KMS-11 (cell line): ENCODE measurements around the gene DHH.
"Not testable (repeated sequence)": the region's sequence is repeated elsewhere in the genome, so short reads cannot be mapped to it uniquely, and the experiment has no call there.

Source experiments
- H2AFZ ChIP-seq: fragments of 200-600 bp; sonication (generic); 2 replicates; pipeline ENCODE4 v1.6.1; 2016; ENCODE audit warnings: antibody characterized with exemption, mixed run types, low read depth
- H3K27ac ChIP-seq: fragments of 200-600 bp; sonication (generic); 2 replicates; pipeline ENCODE4 v1.6.1; 2016; ENCODE audit warnings: mild to moderate bottlenecking, mixed run types
- H3K27me3 ChIP-seq: fragments of 200-600 bp; sonication (generic); 2 replicates; pipeline ENCODE4 v1.6.1; 2017; ENCODE audit warnings: mild to moderate bottlenecking, low read depth, mixed run types, moderate library complexity; ENCODE audit not compliant: insufficient read depth
- H3K36me3 ChIP-seq: fragments of 200-600 bp; sonication (generic); 2 replicates; pipeline ENCODE4 v1.6.1; 2017; ENCODE audit warnings: mild to moderate bottlenecking, mixed run types; ENCODE audit not compliant: insufficient read depth
- H3K4me1 ChIP-seq: fragments of 200-600 bp; sonication (generic); 2 replicates; pipeline ENCODE4 v1.6.1; 2016; ENCODE audit warnings: mild to moderate bottlenecking, low read depth, mixed run types; ENCODE audit not compliant: poor library complexity, severe bottlenecking
- H3K4me2 ChIP-seq: fragments of 200-600 bp; sonication (generic); 2 replicates; pipeline ENCODE4 v1.7.0; 2016; ENCODE audit warnings: mild to moderate bottlenecking, mixed run types
- H3K4me3 ChIP-seq: fragments of 200-600 bp; sonication (generic); IDR thresholded peaks from 2 replicates; pipeline ENCODE4 v1.6.1; 2017; ENCODE audit warnings: low read depth, low read length, mixed read lengths; ENCODE audit not compliant: insufficient read depth
- H3K79me2 ChIP-seq: fragments of 200-600 bp; sonication (generic); 2 replicates; pipeline ENCODE4 v1.6.1; 2016; ENCODE audit warnings: low read depth, mixed run types; ENCODE audit not compliant: insufficient read depth
- H3K9ac ChIP-seq: fragments of 200-600 bp; sonication (generic); 2 replicates; pipeline ENCODE4 v1.6.1; 2016; ENCODE audit warnings: mild to moderate bottlenecking, mixed run types
- H4K20me1 ChIP-seq: fragments of 200-600 bp; sonication (generic); 2 replicates; pipeline ENCODE4 v1.6.1; 2016; ENCODE audit warnings: mild to moderate bottlenecking, mixed run types; ENCODE audit not compliant: insufficient read depth
- CTCF ChIP-seq: fragments of 200-600 bp; sonication (generic); conservative IDR thresholded peaks from 2 replicates; pipeline ENCODE4 v1.6.1; 2017; ENCODE audit warnings: low read depth, mild to moderate bottlenecking, antibody characterized with exemption, low read length, moderate library complexity, mixed read lengths

Gene DHH

GRCh38 chr12:49129332-49130150, 34.9 kb upstream of the DHH start:
- H3K4me1 ChIP-seq: peaks cover 31% of the 10 kb centered on the region
- peaks cover 12% of the 10 kb centered on the region; the same call in 1 of the 2 replicates for H4K20me1 ChIP-seq
- H3K4me3 ChIP-seq: peak overlapping the region; percentile 56
- no peak overlapping the region for H2AFZ ChIP-seq
- H3K27me3 ChIP-seq: no peaks in the 10 kb centered on the region
- TF ChIP-seq CTCF: no peak
- H3K4me2 ChIP-seq: peak overlapping the region; percentile 99
- peaks cover 45% of the 10 kb centered on the region for H3K79me2 ChIP-seq
- H3K9ac ChIP-seq: peak overlapping the region; percentile 100
- H3K27ac ChIP-seq: peak overlapping the region; percentile 100
- peaks cover 22% of the 10 kb centered on the region; the same call in 1 of the 2 replicates for H3K36me3 ChIP-seq

- not testable (repeated sequence) for H3K27me3 ChIP-seq, H3K27ac ChIP-seq, H3K4me3 ChIP-seq, H3K4me2 ChIP-seq, H3K9ac ChIP-seq, H2AFZ ChIP-seq
- H4K20me1 ChIP-seq: peaks cover 12% of the 10 kb centered on the region; the same call in 1 of the 2 replicates
- peaks cover 21% of the 10 kb centered on the region for H3K4me1 ChIP-seq
- H3K36me3 ChIP-seq: peaks cover 22% of the 10 kb centered on the region; the same call in 1 of the 2 replicates
- H3K79me2 ChIP-seq: peaks cover 35% of the 10 kb centered on the region
Observed at GRCh38 chr12:49127971-49128370, 33.4 kb upstream of the DHH start.

GRCh38 chr12:49126852-49127763, 32.5 kb upstream of the DHH start:
- no peak for TF ChIP-seq CTCF
- no peak overlapping the region for H3K4me3 ChIP-seq
- H3K79me2 ChIP-seq: peaks cover 26% of the 10 kb centered on the region
- no peak overlapping the region for H2AFZ ChIP-seq
- H3K27me3 ChIP-seq: no peaks in the 10 kb centered on the region
- H3K4me2 ChIP-seq: no peak overlapping the region
- H4K20me1 ChIP-seq: peaks cover 12% of the 10 kb centered on the region; the same call in 1 of the 2 replicates
- peaks cover 13% of the 10 kb centered on the region for H3K4me1 ChIP-seq
- peaks cover 22% of the 10 kb centered on the region; the same call in 1 of the 2 replicates for H3K36me3 ChIP-seq
- peak overlapping the region; percentile 12; the same call in 1 of the 2 replicates for H3K27ac ChIP-seq
- no peak overlapping the region for H3K9ac ChIP-seq

GRCh38 chr12:49121047-49121696, 26.6 kb upstream of the DHH start:
- Histone ChIP-seq H3K9ac (no peak overlapping the region), H3K27me3 (no peaks in the 10 kb centered on the region), H2AFZ (no peak overlapping the region), H3K79me2 (no peaks in the 10 kb centered on the region), H3K4me2 (no peak overlapping the region), H3K27ac (no peak overlapping the region), H3K4me3 (no peak overlapping the region), H3K36me3 (no peaks in the 10 kb centered on the region), H3K4me1 (no peaks in the 10 kb centered on the region), H4K20me1 (no peaks in the 10 kb centered on the region)
- 0 out of 2 replicates have a peak, but pooled peaks have one; percentile 20 for TF ChIP-seq CTCF
